HCEC 1CT (cell line): Measurements from ENCODE around the gene FBXL3.
A peak's percentile ranks its signal among the peaks of the same experiment; 100 is the strongest.
"Not testable (repeated sequence)": the region's sequence is repeated elsewhere in the genome, so short reads cannot be mapped to it uniquely, and the experiment has no call there.

Source experiments
- DNase-seq: peaks from one replicate; pipeline ENCODE4 v3.0.0-alpha.2; 2017

Gene FBXL3

DNA sequence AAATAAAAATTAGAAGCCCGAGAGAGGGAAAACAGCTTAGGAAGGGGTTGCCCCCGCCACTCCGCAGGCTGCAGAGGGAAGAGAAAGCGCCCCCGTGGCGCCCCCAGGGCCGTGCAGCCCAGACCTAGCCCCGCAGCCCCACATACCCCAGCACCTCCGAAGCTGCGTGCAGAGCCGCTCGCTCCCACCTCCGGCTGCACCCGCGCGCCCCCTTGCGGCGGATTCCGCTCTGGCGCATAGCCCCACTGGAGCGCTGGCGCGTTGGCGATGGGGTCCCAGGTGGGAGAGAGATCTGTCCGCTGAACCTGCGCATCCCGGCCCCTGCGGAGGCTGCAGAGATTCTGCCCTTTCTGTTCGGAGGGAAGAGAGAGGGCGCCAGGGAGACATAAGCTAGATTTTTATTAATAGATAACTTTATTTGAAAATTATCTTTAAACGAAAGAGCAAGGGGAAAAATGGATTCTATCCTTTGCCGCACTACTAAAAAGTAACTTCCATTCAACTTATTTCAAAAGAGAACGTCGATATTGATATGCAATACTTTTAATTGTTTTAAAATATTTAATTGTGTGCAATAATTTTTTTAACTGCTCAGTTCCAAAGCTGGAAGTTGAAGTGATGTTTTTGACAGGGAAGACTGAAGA, 46.8 kb downstream of the FBXL3 start:
- peak; percentile 49 for DNase-seq

DNA sequence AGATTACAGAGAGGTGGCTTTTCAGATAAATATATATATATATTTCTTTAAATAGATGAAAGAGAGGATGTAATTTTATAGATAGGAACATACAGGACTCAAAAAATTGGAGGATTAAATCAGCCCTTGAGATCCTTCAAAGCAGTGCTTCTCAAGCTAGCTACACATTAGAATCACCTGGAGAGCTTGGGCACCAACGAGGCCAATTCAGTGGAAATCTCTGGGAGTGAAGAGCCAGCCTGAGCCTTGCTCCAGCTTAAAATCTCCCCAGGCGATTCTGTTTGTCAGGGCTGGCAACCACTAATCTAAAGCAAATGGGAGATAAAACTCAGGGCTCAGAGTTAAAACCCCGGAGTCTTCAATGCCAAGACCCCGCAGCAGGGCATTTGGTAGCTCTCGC, 50.0 kb downstream of the FBXL3 start:
- DNase-seq: no peak

DNA sequence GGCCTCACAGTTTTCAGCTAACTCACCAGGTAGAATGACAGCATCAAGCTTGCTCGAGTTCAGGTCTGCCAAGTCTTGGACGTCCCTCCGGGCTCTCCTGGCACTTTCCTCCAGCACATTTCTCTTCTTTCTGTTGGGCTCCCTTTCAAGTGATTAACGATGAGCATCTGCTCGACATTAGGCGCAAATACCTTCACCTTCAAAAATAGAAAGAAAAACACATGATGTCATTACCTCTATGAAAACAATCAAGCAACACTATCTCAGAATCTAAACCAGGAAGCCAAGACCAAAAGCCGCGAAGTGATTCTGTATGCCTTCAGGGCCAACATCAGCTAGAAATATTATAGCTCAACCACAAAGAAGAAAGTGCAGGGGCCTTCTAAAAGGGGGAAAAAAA, 50.5 kb downstream of the FBXL3 start:
- DNase-seq: no peak

DNA sequence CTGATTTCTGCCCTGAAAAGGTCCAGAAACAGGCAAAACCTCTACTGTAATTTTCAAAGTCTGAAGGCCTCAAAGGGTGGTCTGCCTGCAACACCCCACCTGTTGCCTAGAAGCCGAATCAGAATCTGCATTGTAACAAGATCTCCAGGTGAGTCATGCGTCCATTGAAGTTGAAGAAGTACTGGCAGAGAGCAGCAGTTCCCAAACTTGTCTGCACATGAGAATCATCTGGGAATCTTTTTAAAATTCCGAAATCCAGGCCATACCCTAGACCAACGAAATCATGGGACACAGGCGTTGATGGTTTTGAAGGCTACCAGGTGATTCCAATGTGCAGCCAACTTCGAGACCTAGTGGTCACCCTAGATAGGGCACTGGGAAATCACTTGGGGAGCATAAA, 51.1 kb downstream of the FBXL3 start:
- no peak for DNase-seq

DNA sequence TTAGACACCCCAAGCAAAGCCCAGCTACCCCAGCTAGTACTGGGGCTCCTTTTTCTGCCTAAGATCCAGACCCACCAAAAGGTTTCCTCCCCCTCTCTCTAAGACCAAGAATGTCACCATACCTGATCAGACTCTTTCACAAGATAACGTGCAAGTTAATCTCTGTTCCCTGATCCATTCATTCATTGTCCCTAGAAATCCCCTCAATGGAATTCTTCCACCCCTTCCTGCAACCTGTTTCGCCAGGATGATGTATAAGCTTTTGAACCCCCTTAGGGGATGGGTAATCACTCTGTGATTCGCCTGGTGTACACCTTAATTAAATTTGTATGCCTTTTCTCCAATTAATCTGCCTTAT, 52.4 kb downstream of the FBXL3 start:
- no peak for DNase-seq

DNA sequence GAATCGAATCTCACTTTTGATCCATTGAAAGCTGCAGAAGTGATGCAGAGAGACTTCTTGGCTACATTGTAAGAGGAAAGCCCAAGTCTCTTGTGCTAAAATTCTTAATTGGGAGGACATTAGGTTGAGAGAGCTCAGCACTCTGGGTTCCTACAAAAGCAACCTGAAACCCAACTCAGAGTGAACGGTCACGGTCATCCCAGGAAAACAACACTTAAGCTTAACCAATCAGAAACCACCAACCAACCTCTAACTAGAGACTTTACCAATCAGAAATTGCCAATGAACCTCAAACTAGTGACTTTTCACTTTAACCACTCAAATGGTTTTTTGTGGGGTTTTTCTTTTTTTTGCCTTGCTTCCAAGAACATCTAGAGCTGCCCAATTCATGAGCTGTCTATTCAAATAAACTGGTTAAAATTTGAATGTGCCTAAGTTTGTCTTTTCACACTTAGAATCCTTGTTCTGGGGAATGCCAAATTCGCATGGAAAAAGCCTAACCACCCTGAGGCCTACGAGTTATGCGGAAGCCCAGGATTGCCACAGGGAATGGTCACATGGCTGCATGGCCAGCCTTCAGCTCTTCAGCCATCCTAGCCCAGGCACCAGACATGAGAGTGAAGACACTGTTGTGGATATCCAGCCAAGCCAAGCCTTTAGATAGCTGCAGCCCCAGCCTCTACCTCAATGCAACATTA, 52.9 kb downstream of the FBXL3 start:
- no peak for DNase-seq

DNA sequence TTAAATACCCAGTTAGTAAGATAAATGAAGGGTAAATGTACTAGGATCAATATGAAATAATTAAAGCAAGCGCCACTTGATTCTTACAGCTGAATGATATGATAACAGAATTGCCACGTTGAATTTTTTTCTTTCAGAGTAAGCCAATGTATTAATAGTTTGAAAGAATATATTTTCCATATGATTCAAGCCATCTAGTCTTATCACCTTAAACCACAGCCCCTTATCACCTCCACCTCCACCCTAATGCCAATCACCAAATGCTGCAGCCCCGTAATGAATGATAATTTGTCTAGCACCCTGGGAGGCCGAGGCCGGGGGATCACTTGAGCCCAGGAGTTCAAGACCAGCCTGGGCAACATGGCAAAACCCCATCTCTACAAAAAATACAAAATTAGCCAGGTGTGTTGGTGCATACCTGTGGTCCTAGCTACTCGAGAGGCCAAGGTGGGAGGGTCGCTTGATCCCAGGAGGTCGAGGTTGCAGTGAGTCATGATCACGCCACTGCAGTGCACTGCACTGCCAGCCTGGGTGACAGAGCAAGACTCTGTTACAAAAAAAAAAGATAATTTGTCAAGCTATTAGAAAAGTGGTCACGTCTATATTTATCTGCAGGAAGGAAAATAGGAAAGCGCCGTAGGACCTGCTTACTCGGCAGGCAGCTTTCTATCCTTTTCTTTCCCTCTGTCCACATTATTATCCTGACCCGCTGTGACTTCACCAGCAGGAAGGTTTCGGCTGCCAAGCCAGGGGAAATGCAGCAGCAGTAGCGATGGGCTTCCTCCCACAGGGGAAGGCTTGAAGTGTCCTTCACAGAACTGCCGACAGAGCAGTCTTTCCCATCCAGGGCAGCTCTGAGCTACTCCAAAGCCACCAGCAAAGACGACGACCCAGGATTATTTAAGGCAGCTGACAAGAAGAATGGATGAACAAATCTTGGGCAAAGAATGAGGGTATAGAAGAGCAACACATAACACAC, 54.8 kb downstream of the FBXL3 start:
- no peak for DNase-seq

DNA sequence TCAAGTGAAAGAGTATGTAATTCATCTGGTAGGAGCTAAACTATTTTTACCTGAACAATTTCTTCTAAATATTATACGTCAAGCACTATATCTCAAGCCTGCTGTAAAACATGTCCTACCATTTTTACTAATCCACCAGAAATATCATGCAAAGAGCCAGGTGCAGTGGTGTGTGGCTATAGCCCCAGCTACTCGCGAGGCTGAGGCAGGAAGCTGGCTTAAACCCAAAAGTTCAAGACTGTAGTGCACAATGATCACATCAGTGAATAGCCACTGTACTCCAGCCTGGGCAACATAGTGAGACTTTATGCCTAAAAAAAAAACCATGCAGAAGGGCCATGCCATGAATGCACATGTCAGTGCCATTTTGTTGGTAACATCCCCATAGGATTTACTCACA, 55.7 kb downstream of the FBXL3 start:
- DNase-seq: no peak

DNA sequence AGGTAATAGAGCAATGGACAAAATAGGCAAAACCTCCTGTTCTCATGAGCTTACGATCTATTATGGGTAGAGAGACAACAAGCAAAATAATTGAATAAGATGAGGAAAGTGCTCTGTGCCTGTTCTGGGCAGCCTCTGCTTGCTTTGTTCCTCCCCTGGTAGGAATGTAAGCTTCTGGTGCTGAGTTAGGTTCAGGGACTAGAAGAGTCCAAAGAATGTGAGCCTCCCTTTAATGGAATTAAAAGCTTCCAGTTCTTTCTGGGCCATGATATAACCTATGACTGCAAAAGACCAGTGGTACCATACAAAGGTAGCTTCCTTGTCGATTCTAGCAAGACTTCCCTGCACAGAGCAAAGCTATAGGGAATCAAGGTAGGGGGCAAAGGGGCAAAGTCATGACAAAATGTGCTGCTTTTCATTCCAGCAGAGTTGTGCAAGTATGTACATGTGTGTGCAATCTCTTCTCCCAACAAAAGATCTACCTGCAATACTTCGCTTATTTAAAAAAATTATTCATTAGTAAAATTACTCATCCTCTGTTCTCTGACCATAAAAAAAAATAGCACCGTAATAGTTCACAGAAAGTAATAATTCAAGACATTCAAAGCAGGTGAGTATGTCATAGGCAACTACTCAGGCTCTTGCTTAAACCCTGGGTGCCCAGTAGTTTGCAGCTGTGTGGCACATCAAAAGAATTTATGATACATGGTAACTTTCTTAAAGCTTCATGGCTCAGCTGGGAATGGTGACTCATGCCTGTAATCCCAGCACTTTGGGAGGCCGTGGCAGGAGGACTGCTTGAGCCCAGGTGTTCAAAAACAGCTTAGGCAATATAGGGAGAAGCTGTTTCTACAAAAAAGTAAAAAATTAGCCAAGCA, 57.2 kb downstream of the FBXL3 start:
- peak; percentile 45 for DNase-seq

DNA sequence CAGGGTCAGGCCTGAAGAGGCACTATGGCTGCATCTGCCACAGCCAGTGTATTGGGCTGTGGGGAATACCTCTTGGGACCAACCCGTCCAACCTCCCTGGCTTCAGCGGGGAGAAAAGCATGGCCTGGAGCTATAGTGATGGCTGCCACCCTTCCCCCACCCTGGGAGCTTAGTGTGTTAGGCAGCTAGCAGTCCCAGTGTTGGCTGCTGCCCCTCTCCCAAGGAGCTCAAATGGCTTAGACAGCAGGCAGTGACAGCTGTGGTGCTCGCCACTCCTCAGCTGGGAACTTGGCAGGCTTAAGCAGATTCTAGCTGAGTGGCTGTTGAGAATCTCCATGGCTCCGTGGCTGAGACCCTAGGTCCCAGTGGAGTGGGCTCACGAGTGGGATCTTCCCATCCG, 58.9 kb downstream of the FBXL3 start:
- DNase-seq: no peak

DNA sequence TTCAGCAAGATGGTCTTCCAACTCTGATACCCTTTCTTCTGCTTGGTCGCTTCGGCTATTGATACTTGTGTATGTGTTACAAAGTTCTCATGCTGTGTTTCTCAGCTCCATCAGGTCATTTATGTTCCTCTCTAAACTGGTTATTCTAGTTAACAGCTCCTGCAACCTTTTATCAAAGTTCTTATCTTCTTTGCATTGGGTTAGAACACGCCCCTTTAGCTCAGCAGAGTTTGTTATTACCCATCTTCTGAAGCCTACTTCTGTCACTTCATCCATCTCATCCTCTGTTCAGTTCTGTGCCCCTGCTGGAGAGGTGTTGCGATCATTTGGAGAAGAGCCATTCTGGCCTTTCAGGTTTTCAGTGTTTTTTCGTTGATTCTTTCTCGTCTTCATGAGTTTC, 59.9 kb downstream of the FBXL3 start:
- DNase-seq: no peak

DNA sequence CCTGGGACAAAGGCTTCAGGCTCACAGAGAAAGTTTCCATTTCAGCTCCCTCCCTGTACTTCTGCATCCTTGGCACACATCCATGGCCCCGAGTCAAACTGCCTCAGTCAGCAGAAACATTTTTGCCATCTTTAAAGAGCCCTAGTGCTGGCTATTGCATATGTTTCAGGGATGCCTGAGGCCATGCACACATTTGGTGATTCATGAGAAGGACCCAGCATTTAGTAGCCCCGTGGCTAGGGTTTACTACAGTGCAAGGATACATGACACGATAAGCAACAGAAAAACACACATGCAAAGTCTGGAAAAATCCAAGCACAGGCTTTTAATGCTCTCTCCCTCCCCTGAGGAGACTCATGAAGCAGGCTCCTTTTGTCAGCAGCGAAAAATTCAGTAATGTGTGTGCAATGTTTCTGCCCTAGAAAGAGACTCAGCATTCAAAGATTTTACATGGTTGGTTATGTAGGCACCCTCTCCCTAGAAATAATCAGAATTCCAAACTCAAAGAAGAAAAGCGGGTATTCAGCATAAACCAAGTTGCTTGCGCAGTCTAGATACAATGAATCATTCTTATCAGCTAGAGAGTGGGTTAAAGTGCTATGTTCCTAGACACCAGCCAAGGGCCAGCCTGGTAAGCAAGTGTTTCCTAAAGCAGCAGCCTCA, 61.1 kb downstream of the FBXL3 start:
- DNase-seq: peak; percentile 18

DNA sequence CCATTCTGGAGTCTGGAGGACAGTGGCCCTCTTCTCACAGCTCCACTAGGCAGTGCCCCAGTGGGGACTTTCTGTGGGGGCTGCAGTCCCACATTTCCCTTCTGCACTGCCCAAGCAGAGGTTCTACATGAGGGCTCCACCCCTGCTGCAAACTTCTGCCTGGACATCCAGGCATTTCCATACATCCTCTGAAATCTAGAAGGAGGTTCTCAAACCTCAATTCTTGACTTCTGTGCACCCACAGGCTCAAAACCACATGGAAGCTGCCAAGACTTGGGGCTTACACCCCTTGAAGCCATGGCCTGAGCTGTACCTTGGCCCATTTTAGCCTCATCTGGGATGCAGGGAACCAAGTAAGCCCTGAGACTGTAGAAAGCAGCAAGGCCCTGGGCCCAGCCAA, 67.2 kb downstream of the FBXL3 start:
- DNase-seq: not testable (repeated sequence)

DNA sequence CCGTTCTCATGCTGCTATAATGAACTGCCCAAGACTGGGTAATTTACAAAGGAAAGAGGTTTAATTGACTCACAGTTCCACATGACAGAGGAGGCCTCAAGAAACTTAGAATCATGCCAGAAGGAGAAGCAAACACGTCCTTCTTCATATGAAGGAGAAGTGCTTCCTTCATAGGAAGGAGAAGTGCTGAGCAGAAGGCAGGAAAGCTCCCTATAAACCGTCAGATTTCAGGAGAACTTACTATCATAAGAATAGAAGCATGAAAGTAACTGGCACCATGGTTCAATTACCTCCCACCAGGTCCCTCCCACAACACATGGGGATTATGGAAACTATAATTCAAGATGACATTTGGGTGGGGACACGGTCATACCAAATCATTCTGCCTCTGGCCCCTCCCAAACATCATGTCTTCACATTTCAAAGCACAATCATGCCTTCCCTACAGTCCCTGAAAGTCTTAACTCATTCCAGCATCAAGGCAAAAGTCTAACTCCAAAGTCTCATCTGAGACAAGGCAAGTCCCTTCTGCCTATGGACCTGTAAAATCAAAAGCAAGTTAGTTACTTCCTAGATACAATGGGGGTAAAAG, 68.0 kb downstream of the FBXL3 start:
- DNase-seq: no peak

DNA sequence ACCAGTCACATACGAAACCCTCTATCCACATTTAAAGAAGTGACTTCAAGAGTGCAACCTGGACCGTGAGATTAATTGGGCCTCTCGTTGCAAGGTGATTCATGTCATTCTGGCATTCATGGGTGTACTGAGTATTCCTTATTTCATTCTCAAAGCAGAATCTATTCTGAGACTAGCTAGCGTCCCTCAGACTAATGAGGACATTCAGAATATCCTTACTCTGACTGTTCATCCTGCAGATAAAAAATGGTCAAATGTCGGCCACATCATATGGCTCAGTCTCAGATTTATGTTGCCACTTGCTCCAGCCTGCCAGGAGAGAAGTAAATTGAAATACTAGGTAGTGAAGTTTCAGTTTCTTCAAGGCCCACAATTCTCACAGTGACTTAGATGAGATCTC, 71.3 kb downstream of the FBXL3 start:
- no peak for DNase-seq
